Measurements from ENCODE around the gene VPS45. TPM values are rescaled to one million over a fixed set of nuclear protein-coding genes. Genes with fewer than 3 reads are reported as not detected.
A peak's percentile ranks its signal among the peaks of the same experiment; 100 is the strongest.

Gene VPS45
- total and polyA plus RNA-seq, 2 of the 13 experiments (the other 11 are each of a cell fraction or from before 2014, with no cell fraction given): 15.2 to 25.2 TPM

DNA sequence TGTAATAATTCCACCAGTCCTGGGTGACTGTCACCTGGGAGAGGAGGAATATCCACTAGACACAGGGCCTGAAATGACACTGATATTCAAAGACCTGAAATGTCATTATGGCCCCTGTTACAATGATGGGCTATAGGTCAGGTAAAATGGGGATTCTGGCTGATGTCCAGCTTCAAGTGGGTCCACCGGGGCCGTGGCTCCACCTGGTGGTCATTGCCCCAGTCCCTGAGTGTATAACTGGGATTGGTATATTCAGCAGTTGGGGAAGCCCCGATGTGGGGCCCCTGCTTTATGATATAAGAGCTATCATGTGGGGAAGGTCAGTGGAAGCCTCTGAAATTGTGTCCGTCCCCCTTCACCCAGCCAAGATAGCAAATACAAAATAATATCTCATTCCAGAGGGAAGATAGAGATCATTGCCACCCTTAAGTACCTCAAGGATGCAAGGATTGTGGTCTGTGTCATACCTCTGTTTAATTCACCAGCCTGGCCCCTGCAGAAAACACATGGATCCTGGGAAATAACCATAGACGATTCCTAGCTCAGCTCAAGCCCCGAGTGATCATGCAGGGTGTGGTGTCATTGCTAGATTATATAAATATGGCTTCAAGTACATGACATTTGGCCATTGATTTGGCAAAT, 101.5 kb downstream of the VPS45 start (continued):
- TF ChIP-seq NR2F1 (CRISPR knock-in tag; IDR thresholded peaks at IDR 0.05) (no peak), TBX3 (IDR thresholded peaks at IDR 0.05; ENCODE audit: borderline replicate concordance) (no peak), ZNF367 (CRISPR knock-in tag; IDR thresholded peaks at IDR 0.05; ENCODE audit: borderline replicate concordance) (no peak), RBM22 (optimal IDR thresholded peaks at IDR 0.05; ENCODE audit: low read length) (no peak), MED1 (CRISPR knock-in tag; IDR thresholded peaks at IDR 0.05) (0 out of 2 replicates have a peak, but pooled peaks have one; percentile 32), HOXA7 (CRISPR knock-in tag; IDR thresholded peaks at IDR 0.05) (no peak), SP5 (CRISPR knock-in tag; IDR thresholded peaks at IDR 0.05; ENCODE audit: borderline replicate concordance, low read depth) (no peak), NONO (IDR thresholded peaks at IDR 0.05) (no peak), NONO (CRISPR knock-in tag; conservative IDR thresholded peaks at IDR 0.05) (no peak), KDM1A (CRISPR knock-in tag; IDR thresholded peaks at IDR 0.05) (no peak)
- TF ChIP-seq, protein P1, sequence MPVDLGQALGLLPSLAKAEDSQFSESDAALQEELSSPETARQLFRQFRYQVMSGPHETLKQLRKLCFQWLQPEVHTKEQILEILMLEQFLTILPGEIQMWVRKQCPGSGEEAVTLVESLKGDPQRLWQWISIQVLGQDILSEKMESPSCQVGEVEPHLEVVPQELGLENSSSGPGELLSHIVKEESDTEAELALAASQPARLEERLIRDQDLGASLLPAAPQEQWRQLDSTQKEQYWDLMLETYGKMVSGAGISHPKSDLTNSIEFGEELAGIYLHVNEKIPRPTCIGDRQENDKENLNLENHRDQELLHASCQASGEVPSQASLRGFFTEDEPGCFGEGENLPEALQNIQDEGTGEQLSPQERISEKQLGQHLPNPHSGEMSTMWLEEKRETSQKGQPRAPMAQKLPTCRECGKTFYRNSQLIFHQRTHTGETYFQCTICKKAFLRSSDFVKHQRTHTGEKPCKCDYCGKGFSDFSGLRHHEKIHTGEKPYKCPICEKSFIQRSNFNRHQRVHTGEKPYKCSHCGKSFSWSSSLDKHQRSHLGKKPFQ (CRISPR knock-in tag; IDR thresholded peaks at IDR 0.05; ENCODE audit: insufficient replicate concordance): no peak
- TF ChIP-seq, protein P2, sequence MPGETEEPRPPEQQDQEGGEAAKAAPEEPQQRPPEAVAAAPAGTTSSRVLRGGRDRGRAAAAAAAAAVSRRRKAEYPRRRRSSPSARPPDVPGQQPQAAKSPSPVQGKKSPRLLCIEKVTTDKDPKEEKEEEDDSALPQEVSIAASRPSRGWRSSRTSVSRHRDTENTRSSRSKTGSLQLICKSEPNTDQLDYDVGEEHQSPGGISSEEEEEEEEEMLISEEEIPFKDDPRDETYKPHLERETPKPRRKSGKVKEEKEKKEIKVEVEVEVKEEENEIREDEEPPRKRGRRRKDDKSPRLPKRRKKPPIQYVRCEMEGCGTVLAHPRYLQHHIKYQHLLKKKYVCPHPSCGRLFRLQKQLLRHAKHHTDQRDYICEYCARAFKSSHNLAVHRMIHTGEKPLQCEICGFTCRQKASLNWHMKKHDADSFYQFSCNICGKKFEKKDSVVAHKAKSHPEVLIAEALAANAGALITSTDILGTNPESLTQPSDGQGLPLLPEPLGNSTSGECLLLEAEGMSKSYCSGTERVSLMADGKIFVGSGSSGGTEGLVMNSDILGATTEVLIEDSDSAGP (CRISPR knock-in tag; IDR thresholded peaks at IDR 0.05; ENCODE audit: borderline replicate concordance): no peak

All from HepG2 (cell line).